ENCODE data around the gene IPPK.
"Not testable (repeated sequence)": the region's sequence is repeated elsewhere in the genome, so short reads cannot be mapped to it uniquely, and the experiment has no call there.

Gene IPPK

DNA sequence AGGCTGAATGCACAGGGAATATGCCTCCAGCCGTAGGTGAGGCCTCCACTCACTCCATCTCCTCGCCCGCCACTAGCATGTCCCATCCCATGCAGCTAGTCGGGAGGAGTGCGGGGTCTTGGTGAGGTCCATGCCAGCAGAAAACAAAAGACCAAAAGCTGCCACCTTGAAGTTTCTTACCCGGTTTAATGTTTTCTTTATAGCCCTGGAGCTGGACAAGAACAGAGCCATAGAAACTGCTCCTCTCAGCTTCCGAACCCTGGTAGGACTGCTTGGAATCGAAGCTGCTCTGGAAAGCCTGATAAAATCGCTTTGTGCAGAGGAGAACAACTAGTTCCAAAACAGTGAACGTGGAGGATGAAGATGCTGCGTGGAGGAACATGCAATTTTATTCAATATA lies 57.1 kb downstream of the IPPK start:
- DNase-seq = no peak

DNA sequence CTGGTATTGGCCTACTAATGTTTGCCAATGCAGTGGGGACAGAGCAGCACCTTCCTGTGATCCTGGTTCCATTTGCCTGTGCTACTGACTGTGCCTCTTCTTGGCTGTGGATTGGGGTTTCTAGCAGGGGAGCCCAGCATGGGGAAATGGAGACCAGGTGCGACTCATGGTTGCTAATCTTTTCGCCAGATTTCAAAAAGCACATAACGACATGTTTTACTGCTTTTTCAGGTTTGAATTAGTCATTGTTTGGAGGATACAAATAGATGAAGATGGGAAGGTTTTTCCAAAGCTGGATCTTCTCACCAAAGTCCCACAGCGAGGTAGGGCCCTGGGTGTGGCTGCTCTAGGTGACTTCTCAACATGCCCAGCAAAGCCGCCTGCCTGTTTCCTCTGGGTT lies 57.6 kb downstream of the IPPK start:
- DNase-seq = no peak

- DNase-seq = no peak
Measured at GRCh38 chr9:92611621-92612285, 58.2 kb downstream of the IPPK start.

DNA sequence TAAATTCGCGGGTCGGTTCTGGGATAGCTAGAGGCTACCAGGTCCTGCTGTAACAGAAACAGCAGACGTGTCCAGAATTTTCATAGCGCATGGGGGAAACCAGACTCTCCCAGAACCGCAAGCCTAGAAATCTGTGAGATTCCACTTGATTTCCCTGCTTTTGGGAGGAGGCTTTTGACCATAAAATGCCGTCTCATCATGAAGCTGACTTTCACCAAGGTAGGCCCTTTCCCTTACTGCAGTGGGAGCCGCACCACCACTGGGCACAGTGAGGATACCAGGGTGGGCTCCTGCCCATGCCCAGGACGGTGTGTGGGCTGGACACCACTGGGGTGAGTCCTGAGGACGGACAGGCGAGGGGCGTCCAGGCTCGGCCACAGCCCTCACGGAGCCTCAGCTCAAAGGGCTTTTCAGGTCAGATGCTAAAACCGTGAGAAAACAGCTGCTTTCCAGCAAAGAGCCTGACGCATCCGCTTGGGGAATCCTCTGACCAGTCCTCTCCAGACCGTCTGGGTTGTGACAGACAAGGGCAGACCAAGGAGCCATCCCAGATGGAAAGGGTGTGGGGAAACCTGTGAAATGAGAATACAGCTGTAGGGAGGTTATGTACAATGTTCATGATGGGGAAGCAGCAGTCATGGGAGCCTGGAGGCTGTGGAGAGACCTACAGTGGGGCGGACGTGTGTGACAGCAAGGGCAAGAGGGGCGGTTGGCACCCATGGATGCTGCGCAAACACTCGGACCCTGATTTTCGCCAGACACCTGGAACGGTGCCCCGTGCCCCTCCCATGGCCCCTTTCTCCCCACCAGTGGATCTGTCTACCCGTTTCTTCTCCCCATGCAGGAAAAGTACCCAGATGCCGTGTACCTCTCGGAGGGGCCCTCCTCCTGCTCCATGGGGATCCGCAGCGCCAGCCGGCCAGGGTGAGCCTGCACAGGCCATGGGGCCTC lies 59.2 kb downstream of the IPPK start:
- DNase-seq = no peak

GRCh38 chr9:92608909-92609445 lies 61.0 kb downstream of the IPPK start:
- DNase-seq = no peak

GRCh38 chr9:92608241-92608908 lies 61.6 kb downstream of the IPPK start:
- DNase-seq = no peak

DNA sequence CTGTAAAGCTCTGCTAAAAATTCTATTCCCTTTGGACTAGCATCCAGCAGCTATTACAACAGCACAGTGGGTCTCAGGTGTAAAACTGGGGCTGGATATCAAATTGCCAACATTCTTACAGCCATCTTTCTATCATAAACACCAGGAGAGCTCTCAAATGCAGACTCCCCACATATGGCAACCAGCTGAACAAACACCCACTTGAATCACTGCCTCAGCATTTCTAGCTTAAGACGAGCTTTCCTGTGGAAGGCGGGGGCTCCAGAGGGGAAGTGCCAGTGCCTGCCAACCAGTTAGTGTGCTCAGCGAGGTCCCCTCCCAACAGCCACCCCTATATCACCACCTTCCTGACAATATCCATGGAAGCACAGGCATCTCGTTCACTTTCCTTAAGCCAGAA lies 62.2 kb downstream of the IPPK start:
- DNase-seq = no peak

DNA sequence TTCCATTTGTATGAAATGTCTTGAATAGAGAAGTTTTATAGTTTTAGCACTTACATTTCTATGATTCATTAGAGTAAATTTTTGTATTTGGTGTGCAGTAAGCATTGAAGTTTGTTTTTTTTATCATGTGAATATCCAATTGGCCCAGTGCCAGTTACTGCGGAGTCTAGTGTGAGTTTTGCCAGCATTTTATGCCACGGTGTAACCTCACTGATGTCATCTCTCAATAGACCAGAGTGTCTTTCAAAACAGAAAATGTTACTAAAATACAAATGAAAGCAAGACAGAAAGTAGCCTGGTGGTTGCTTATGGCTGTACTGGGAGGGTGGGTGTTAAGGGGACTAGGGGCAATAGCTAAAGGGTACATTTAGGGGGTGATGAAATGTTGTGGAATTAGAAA lies 62.8 kb downstream of the IPPK start:
- DNase-seq = no peak

GRCh38 chr9:92605224-92605623 lies 64.7 kb downstream of the IPPK start:
- no peak for DNase-seq

GRCh38 chr9:92603990-92604389 lies 65.9 kb downstream of the IPPK start:
- no peak for DNase-seq

DNA sequence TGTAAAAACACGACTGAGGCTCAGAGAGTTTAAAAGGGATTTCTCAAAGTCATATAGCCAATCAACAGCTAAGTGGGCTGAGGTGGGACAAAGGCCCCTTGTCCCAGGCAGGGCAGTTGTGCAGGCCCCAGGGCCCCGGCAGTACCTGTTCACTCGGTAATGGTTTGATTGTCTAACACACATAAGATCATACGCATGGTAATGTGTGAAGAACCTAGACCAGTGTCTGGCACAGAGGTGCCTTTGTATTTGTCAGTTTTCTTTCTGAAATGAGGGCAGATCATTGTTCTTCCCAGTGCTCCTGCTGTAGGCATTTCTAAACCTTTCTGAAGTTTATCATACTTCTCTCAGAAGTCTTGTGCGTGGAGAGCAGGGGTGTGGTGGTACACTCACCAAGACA lies 66.8 kb downstream of the IPPK start:
- no peak for DNase-seq

- DNase-seq = no peak
Measured at GRCh38 chr9:92602413-92602812, 67.5 kb downstream of the IPPK start.

GRCh38 chr9:92601451-92601850 lies 68.5 kb downstream of the IPPK start:
- no peak for DNase-seq

DNA sequence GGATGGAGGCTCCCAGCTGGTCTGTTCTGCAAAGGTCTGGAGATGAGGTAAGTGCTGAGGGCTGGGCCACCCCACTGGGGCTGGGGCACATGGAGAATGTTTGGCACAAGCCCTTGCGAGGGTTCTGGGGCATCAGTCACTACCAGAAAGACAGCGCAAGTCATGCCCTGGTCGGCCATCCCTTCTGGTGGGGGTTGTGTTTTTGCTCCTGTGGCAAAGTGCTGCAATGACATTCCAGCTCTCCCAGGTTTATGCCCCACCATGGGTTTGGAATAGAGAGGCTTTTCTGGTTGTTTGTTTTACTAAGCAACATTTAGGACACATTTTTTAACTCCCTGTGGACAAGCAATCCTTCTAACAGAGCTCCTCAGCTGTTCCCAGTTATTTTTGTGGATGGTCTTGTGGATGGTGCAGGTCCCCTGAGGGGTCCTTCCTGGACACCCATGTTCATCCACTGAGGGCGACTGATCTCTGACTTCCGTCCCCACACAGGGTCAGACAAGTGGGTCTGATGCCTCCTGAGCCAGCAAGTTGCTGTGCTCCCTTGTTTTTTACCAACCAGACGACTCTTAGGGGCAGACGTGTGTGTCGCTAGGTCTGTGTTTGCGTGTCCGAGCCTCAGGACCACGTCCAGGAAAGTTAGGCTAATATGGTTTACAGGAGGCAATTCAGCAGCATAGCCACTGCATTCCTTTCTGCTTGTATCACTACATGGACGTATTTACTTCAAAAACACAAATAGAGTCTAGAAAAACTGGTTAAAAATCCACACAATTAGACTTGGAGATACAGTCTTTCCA lies 69.3 kb downstream of the IPPK start:
- no peak for DNase-seq

- DNase-seq = no peak
Measured at GRCh38 chr9:92599938-92600461, 69.9 kb downstream of the IPPK start.

- DNase-seq = no peak
Measured at GRCh38 chr9:92598382-92598781, 71.5 kb downstream of the IPPK start.

DNA sequence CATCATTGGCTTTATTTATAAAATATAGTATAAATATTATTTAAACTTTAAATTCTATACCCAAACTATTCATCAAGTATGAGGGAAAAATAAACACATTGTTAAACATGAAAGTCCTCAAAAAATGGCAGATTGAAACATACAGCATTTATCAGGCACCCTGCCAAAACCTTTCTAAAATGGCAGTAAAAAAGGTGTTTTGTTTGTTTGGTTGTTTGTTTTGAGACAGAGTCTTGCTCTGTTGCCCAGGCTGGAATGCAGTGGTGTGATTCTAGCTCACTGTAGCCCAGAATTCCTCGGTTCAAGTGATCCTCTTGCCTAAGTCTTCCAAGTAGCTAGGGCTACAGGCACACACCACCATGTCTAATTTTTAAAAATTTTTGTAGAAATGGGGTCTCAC lies 74.0 kb downstream of the IPPK start:
- no peak for DNase-seq

DNA sequence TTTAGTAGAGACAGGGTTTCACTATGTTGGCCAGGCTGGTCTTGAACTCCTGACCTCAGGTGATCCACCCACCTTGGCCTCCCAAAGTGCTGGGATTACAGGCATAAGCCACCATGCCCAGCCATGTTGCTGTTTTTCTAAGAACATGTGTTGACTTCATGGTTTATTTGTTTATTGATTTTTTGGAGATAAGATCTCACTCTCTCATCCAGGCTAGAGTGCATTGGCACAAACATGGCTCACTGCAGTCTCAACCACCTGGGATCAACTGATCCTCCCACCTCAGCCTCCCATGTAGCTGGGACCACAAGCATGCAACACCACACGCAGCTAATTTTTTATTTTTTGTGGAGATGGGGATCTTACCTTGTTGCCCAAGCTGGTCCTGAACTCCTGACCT lies 74.9 kb downstream of the IPPK start:
- not testable (repeated sequence) for DNase-seq

GRCh38 chr9:92592946-92593861 lies 76.7 kb downstream of the IPPK start:
- no peak for DNase-seq

DNA sequence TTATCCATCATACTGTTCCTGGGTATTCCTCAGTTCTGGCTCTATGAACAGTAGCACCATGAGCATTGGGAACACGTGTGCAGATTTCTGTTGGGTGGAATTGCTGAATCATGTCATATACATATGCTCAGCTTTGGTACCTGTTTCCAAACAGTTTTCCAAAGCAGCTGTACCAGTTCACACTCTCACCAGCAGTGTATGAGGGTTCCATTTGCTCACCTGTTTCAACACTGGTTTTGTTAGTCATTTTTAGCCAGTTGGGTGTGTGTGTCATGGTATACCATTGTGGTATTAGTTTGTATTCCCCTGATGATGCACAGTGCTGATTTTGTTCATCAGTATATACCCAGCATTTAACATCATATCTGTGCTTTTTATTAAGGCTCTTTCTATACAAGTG lies 77.4 kb downstream of the IPPK start:
- DNase-seq = no peak

DNA sequence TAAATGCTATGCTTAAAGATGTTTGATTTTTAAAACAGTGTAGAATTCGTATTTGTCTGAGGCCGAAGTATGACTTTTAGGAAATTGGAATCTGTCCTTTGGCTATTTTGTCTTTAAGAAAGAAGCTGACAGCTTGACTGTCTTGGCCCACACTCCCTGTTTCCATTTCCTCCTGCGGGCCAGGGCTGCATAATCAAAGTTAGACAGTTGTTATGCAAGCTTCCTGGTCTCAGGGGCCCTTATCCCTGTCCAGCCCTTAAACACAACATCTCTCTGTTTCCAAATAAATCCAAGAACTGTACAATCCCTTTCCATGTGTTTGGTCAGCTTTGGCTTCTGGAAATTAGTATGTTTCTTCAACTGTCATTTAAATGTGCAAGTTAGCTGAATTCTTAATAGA lies 79.6 kb downstream of the IPPK start:
- DNase-seq = no peak

Measured in T-helper 9 cell (primary cell).